Stimulated activated CD8-positive, alpha-beta memory T cell treated with anti-CD3 and anti-CD28 coated beads, Interleukin-7, amount 100 ng/mL, for 24 hours (primary cell): ENCODE results near the gene TMEM129.
A peak's percentile ranks its signal among the peaks of the same experiment; 100 is the strongest.

ENCODE experiments used
- DNase-seq: peaks from one replicate; pipeline ENCODE4 v3.0.0-alpha.2; 2020; ENCODE audit warnings: low read depth

Gene TMEM129

GRCh38 chr4:1721003-1721665 lies at the start of gene TMEM129, which contains the start of gene TACC3:
TSS of gene TMEM129 (minus strand) at chr4:1721323. CDS start at chr4:1720837, 486 bp downstream.
TSS of gene TACC3 (plus strand) at chr4:1721521. CDS start at chr4:1723422, 1,901 bp downstream.
- peak; percentile 88 for DNase-seq

- DNase-seq, result no peak
Observed at GRCh38 chr4:1770791-1771231, 49.7 kb upstream of the TMEM129 start.

GRCh38 chr4:1770245-1770644 lies 49.1 kb upstream of the TMEM129 start:
- DNase-seq, result no peak

- no peak for DNase-seq
Observed at GRCh38 chr4:1769692-1770091, 48.6 kb upstream of the TMEM129 start.

GRCh38 chr4:1768367-1769034 lies 47.4 kb upstream of the TMEM129 start:
- DNase-seq, result no peak

- no peak for DNase-seq
Observed at GRCh38 chr4:1767770-1768366, 46.7 kb upstream of the TMEM129 start.

GRCh38 chr4:1767061-1767769 lies 46.1 kb upstream of the TMEM129 start:
- no peak for DNase-seq

- no peak for DNase-seq
Observed at GRCh38 chr4:1766106-1767060, 45.3 kb upstream of the TMEM129 start.

- no peak for DNase-seq
Observed at GRCh38 chr4:1765409-1766072, 44.4 kb upstream of the TMEM129 start.

GRCh38 chr4:1764670-1765069 lies 43.5 kb upstream of the TMEM129 start:
- no peak for DNase-seq

GRCh38 chr4:1763550-1764080 lies 42.5 kb upstream of the TMEM129 start:
- no peak for DNase-seq

- DNase-seq, result no peak
Observed at GRCh38 chr4:1763070-1763549, 42.0 kb upstream of the TMEM129 start.

- no peak for DNase-seq
Observed at GRCh38 chr4:1762264-1763010, 41.3 kb upstream of the TMEM129 start.

GRCh38 chr4:1761130-1761689 lies 40.1 kb upstream of the TMEM129 start:
- DNase-seq, result no peak

GRCh38 chr4:1760521-1761071 lies 39.5 kb upstream of the TMEM129 start:
- DNase-seq, result no peak

GRCh38 chr4:1759818-1760223 lies 38.7 kb upstream of the TMEM129 start:
- no peak for DNase-seq

- no peak for DNase-seq
Observed at GRCh38 chr4:1759170-1759817, 38.2 kb upstream of the TMEM129 start.

- no peak for DNase-seq
Observed at GRCh38 chr4:1758306-1759121, 37.4 kb upstream of the TMEM129 start.
